Activated CD4-positive, alpha-beta T cell treated with anti-CD3 and anti-CD28 coated beads, Interleukin-2, amount 50 U/mL, for 4 hours (primary cell): ENCODE results near the gene ACVR1B.
"Not testable (repeated sequence)": the region's sequence is repeated elsewhere in the genome, so short reads cannot be mapped to it uniquely, and the experiment has no call there.

Source experiments
- DNase-seq, 2 experiments: peaks; one replicate each; pipeline ENCODE4 v3.0.0-alpha.2; 2020

The ACVR1B gene

DNA sequence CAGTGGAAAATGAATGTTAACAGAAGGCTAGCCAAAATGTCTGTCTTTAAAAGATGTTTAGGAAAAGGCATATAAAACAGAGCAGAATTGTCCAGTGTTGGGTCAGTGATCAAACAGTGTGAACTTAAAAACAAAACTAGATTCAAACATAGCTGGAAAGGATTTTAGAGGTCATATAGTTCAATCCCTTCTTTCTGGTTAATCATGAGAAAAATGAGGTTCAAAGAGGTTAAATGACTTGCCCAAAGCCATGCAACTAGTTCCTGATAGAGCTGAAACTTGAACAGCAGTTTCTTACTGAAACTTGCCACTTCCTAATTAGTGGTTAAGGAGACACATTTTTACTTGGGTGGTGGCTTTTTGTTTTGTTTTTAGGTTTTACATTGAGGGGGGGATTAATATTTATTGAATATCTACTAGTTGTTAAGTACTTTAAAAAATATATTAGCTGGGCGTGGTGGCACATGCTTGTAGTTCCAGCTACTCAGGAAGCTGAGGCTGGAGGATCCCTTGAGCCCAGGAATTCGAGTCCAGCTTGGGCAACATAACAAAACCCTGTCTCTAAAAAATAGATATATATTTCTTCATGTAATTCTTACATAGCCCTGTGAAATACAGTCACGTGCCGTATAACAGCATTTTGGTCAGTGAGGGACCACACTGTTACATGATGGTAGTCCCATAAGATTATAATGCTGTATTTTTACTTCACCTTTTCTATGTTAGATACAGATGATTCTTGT lies 20.4 kb downstream of the ACVR1B start:
- no peak for DNase-seq

- DNase-seq = no peak
These were observed 20.9 kb downstream of the ACVR1B start for GRCh38 chr12:51972422-51972812.

DNA sequence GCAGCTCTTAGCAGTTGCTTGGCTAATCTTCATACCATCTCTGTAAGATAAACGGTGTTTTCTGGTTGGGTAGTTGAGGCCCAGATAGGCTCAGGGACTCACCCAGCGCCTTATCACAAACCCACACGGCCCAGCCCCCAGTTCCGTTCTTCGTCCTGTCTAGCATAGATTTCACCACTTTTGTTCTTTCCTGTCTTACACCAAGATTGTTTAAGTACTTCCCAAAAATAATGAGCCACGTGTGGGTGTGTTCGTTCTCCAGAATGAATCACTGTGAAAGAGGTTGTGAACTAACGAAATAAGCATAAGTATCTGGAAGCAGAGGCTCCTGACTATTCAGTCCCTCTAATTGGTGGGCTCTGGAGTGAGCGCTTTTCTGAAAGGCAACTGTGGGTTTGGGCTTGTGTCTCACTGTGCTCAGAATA lies 21.4 kb downstream of the ACVR1B start:
- peak; percentile 24 to 31 for DNase-seq

DNA sequence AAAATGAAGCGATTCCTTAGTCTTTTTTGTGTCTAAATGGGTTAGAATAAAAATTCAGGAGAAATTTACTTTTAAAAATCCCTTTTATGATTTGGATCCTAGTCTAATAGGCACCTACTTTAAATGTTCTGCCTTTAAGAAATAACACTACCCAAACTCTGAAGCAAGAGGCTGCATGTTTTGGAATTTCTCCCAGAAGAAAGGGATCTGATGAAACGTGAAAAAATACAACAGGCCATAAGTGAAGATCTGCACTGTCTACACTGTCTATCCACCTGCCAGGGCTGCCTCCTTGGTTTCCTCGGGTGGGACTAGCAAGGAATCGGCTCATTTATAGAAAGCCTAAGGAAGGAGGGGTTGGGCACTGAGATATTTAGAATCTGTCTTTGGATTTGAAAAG lies 22.1 kb downstream of the ACVR1B start:
- no peak for DNase-seq

DNA sequence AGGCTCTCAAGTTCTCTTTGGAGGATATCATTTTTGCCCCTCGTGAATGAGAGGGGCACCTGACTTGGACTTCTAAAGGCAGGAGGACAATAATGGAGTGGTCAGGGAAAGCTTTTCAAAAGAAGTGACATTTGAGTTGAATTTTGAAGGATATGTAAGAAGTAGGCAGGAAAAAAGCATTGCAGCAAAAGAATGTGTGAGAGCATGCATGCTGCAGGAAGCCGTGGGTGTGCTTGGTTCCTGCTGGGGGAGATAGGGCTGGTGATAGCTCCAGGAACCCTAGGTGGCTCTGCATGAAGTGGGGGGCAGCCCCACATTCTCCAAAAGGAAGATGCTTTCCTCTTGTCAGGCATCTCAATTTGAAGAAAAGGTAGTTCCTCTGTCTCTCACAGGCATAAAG lies 23.1 kb downstream of the ACVR1B start:
- DNase-seq = no peak

- DNase-seq = no peak
These were observed 23.7 kb downstream of the ACVR1B start for GRCh38 chr12:51975196-51975595.

DNA sequence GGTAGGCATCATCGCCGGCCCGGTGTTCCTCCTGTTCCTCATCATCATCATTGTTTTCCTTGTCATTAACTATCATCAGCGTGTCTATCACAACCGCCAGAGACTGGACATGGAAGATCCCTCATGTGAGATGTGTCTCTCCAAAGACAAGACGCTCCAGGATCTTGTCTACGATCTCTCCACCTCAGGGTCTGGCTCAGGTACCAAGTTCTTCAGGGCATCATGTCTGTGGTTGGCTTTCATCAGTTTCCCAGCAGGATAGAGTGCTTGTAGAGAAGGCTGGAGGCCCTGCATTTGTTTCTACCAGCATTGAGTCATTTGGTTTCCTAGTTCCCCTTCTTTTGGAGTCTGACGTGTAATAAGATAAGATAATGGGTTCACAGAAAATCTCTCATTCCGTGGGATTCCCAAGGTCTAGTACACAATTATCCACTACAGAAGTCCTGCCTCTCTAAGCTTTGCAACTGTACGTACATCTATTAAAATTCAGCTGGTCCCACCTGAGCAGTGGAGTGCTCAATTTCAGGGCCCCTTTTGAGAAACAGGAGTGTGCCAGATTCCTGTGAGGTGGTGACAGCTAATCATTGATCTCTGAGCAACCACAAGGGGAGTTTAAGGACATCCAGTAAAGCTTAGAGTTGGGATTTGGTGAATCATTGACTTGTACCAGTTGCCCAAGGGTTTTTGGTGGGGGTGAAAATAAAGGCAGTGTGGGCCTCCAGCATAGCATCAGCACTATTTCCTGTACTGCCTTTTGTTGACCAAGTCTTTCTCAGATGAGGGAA lies 25.1 kb downstream of the ACVR1B start:
- no peak for DNase-seq

DNA sequence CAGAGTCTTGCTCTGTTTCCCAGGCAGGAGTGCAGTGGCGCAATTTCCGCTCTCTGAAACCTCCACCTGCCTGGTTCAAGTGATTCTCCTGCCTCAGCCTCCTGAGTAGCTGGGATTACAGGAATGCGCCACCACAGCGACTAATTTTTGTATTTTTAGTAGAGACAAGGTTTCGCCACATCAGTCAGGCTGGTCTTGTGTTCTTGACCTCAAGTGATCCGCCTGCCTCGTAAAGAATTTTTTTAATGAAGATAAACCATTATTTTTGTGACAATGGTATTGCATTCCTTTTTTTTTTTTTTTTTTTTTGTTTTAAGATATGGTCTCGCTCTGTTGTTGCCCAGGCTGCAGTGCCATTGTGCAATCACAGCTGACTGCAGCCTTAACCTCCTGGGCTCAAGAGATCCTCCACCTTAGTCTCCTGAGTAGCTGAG lies 25.8 kb downstream of the ACVR1B start:
- no peak for DNase-seq

DNA sequence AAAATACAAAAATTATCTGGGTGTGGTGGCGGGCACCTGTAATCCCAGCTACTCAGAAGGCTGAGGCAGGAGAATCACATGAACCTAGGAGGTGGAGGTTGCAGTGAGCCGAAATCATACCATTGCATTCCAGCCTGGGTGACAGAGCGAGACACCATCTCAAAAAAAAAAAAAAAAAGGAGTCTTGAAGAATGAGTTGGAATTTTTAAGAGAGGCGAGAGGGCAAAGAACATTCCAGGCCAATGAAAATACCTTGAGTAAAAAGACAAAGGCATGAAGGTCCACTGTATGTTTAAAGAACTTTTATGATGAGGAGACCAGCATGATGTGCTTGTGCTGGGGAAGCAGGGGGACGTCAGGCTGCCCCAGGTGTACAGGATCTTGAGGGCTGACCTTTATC lies 27.8 kb downstream of the ACVR1B start:
- DNase-seq = not testable (repeated sequence)

DNA sequence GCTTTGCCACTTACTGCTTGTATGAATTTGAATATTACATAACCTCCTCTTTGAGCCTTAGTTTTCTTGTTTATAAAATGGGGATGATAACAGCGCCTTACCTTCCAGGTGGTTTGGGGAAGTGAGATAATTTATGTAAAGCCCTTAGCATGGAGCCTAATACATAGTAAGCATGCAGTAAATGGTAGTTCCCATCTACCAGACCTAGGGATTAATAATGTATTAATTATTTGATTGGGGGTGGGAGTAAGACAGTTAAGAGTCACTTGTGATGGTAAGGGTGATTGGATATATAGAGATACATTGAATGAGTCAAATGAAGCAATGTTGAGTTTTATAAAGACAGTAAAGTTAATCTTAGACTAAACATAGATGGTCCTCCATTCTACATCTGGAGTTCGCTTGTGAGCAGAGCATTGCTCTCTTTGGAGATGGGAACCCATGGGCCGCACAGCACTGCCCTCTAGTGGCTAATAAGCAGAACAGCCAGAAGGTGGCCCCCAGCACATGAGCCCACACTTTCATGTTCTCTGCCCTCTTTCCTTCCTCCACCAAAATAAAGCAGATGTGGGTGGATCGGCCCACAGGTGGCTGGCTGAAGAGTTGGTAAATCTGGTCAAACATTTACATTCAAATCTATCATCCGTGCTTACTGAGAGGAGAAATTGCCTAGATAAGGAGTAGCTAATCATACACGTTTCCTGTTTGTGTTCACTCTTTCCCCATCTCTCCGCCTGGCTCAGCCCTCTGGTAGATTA lies 28.7 kb downstream of the ACVR1B start:
- DNase-seq = peak; percentile 54 to 55

- no peak for DNase-seq
These were observed 29.3 kb downstream of the ACVR1B start for GRCh38 chr12:51980809-51981127.

DNA sequence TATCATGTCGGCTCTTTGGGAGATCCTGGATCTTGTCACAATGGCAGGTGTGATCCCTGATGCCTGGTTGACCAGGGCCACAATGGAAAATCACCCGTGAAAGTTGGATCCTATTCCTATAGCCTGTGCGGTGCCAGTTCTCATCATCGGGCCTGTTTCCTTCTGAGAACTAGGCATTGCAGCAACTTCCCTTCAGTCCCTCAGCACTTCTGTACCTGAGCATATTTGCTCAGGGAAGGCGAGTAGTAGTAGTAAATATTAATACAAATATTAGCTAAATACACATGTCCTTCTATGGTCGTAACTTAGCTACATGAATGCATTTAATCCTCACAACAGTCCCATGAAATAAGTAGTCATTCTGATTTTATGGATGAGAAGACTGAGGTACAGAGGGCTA lies 33.2 kb downstream of the ACVR1B start:
- no peak for DNase-seq

DNA sequence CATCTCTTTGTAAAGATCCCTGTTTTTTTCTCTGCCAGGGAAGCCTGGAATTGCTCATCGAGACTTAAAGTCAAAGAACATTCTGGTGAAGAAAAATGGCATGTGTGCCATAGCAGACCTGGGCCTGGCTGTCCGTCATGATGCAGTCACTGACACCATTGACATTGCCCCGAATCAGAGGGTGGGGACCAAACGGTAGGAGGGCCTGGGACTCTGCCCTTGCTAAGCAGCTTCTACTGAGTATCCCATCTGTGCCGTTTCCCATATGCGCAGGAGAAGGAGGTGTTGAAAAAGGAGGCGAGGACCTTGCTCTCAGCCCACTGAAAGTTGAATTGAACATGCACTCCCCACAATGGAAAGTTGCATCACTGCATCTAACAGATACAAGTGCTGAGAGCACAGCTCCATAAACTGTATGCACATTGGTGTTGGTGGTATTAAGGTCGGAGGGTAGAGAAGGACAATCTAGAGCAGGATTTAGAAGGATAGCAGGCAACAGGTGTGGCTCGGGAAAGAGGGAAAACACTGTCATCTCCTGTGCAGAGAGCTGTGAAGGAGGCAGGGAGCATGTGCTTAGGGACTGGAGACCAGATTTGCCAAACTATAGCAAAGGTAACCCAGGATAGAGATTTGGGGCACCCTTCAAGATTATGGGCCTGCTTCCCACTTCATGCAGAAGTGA lies 33.8 kb downstream of the ACVR1B start:
- DNase-seq = no peak

DNA sequence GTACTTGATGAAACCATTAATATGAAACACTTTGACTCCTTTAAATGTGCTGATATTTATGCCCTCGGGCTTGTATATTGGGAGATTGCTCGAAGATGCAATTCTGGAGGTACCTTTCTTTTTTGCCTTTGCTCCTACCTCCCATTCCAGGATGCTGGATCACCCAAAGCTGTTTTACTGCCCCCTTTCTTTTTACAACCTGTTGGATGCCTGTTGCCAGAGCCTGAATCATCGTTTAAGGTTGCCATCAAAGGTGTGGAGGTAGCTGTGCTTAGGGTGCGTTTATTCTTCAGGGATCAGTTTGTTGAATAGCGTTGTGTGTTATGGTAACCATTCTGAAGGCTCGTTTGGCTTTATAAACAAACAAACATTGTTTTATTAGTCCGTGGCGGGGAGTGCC lies 35.3 kb downstream of the ACVR1B start:
- DNase-seq = no peak

GRCh38 chr12:51992246-51992645 lies 40.7 kb downstream of the ACVR1B start:
- no peak for DNase-seq

DNA sequence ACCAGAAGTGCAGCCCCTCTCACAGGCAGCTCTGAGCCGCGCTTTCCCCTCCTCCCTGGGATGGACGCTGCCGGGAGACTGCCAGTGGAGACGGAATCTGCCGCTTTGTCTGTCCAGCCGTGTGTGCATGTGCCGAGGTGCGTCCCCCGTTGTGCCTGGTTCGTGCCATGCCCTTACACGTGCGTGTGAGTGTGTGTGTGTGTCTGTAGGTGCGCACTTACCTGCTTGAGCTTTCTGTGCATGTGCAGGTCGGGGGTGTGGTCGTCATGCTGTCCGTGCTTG lies 43.0 kb downstream of the ACVR1B start:
- DNase-seq = no peak

- DNase-seq = no peak
These were observed 43.5 kb downstream of the ACVR1B start for GRCh38 chr12:51994959-51995358.

DNA sequence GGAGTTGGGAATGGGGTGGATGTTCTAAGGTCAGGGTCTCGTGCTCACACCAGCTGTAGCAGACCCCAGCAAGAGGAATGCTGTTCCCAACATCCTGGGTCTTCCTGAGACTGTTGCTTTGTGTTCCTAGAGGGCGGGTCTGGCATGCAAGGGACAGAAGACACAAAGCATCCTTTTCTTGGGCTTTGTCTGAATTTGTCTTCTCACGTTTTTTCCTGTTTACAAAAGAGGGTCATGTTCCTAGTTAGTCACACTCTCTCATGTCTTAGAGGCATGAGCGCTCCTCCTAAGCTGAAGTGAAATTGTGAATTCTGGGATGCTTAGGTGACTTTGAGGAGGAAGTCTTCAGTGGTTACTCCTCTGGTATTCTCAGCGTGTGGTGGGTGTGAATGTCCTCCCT lies 45.6 kb downstream of the ACVR1B start:
- DNase-seq = no peak

- no peak for DNase-seq
These were observed 51.6 kb downstream of the ACVR1B start for GRCh38 chr12:52003016-52003550.

DNA sequence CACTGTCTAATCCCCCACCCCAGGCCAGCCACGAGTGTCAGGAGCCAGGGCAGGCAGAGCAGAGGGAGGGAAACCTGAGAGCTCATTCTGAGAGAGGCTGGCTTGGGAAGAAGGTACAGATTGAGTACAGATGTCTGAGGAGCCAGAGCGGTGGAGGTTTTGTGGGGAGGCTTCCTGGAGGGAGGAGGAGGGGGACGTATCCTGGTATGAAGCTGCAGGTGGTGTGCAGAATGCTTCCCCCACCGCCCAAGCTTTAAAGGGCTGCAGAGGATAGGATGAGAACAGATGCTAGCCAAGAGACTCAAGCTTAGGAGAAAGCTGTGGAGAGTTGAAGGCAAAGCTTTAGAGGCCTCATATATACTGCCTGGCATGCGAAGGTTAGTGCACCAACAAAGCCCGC lies 52.1 kb downstream of the ACVR1B start:
- no peak for DNase-seq

GRCh38 chr12:52004042-52004648 lies 52.6 kb downstream of the ACVR1B start:
- DNase-seq = no peak

- DNase-seq = no peak
These were observed 53.9 kb downstream of the ACVR1B start for GRCh38 chr12:52005218-52005902.
